AG09319 (cell line): Measurements from ENCODE around the gene PCBP4.
A peak's percentile ranks its signal among the peaks of the same experiment; 100 is the strongest.

Source experiments
- DNase-seq: peaks from one replicate; pipeline ENCODE4 v3.0.0-alpha.2; 2010; ENCODE audit warnings: low read depth; ENCODE audit errors: extremely low read depth
- CTCF ChIP-seq: IDR thresholded peaks from 2 replicates; pipeline ENCODE4 v1.5.1; 2011; ENCODE audit warnings: low read depth, mild to moderate bottlenecking, inconsistent platforms, low read length, moderate library complexity

PCBP4 gene

GRCh38 chr3:51983578-51984268 lies 16.5 kb upstream of the PCBP4 start:
- TF ChIP-seq CTCF, result no peak

GRCh38 chr3:51982838-51983577 lies 15.8 kb upstream of the PCBP4 start, which contains the start of gene ACY1:
Gene ACY1, plus strand, starts transcription at chr3:51983535. Its CDS starts 530 bp downstream, at chr3:51984065.
- no peak for TF ChIP-seq CTCF
- DNase-seq, result peak; percentile 60

More at GRCh38 chr3:51983578-51984268, 16.5 kb upstream of the PCBP4 start:
- DNase-seq, result no peak

DNA sequence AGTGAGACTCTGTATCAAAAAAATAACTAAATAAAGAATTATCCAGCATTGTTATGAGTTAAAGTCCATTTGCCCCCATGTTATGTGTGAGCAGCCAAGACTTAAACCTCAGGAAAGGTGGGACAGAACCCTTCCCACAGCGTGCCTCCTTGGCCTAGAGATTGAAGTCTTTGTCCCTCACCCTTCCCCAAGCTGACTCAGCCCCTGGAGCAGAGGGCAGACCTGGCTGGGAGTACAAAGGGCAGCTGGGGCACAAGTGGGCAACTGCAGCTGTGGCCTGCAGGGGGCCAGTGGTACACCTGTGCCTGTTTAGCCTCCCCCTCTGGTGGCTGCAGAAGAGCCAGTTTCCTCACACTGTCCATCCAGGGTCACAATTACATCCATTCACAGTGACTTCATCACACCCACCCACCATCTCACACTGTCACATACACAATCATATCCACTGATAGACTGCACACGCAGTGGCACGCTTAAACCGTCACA lies 15.1 kb upstream of the PCBP4 start:
- DNase-seq, result no peak
- TF ChIP-seq CTCF, result peak; percentile 43

DNA sequence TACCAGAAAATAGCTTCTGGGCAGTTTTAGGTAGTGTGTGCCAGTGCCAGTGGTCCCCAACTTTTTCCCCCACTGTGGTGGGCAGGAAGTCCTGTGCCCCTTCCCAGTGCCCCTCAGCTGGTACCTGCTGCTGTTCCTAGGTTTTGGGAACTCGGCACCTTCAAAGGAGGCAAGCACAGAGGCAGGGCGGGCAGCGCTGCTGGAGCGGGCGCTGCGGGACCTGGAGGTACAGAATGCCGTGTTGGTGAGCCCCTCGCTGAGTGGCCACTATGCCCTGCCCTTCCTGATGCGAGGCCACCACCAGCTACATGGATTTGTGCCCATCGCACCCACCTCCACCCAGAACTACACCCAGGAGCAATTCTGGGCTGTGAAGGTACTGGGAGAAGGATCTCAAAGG lies 13.0 kb upstream of the PCBP4 start:
- TF ChIP-seq CTCF, result no peak
- DNase-seq, result no peak

- DNase-seq, result no peak
- no peak for TF ChIP-seq CTCF
Observed at GRCh38 chr3:51978143-51978502, 10.9 kb upstream of the PCBP4 start.

DNA sequence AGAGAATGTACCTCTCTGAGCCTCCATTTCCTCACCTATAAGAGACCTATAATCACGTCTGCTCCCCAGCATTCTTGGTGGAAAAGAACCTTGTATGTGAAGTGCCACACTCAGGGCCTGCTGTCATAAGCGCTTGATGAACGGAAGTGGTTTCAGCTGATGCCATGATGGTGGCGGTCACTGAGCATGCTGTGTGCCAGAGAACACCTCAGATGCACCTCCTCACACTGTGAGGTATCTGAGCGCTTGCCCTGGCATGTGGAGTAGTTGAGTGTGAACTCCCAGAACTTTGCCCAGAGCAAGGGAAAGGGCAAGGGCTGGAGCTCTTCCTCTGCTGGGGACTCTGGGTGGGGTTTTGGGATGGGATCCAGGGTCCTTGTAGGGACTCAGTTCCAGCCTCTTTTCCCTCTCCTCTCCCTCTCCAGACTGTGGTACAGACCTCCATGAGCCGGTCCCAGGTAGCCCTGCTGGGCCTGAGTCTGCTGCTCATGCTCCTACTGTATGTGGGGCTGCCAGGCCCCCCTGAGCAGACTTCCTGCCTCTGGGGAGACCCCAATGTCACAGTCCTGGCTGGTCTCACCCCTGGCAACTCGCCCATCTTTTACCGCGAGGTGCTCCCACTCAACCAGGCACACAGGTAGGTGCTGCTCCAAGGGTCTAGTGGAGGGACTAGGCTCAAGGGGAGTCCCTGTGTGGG lies 10.3 kb upstream of the PCBP4 start:
- no peak for TF ChIP-seq CTCF
- DNase-seq, result no peak
